ENCODE results near the gene BAIAP2. TPM values are rescaled to one million over a fixed set of nuclear protein-coding genes. Genes with fewer than 3 reads are reported as not detected.

Gene BAIAP2
- total and polyA plus RNA-seq, 2 donors (not counting 1 experiment from before 2014, with no cell fraction given), result 1.3 to 12.0 TPM

DNA sequence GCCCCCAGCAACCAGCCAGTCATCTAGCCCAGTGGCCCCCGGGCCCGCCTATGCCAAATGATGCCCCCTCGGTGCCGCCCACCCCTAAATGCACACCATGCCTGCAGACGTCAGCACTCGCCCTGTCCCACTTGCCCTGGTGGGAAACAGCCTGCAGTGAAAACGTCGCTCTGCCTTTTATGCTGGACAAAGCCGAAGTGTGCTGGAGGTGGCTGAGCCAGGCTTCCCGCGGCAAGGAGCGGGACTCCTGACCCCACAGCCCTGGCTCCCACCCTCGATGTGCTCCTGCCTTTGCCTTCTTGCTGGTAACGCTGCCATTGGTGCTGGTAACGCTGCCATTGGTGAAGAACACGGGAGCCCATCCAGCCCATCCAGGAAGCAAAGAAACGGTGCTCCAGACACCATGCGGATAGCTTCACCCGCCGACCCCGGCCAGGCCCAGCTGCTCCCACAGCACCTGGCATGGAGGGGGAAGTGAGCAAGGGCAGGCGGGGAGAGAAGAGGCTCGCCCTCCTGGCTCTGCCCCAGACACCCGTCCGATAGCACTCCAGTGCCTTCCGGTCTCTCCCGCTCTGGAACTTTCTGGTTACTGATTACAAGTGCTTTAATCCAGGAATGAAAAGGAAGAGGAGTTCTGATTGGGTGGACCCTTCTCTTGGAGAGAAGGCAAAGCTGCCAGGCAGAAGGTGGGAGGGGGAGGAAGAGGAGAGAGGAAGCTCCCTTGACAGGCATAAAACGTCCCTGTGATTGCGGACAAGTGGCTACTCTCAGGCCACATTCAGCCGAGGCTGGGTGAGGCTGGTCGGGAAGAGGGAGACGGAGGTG lies 4.0 kb upstream of the BAIAP2 start:
- Mint-ChIP-seq H3K4me3 (no peak overlapping the region), H3K27ac (no peak overlapping the region), H3K27me3 (peaks cover 48% of the 10 kb centered on the region), H3K4me1 (peaks cover 12% of the 10 kb centered on the region), H3K9me3 (ENCODE audit: insufficient read depth) (no peaks in the 10 kb centered on the region)
- WGBS (ENCODE audit: insufficient coverage), result 77% methylated on average over 32 of the region's 32 CpGs
- Histone ChIP-seq H3K4me2 (replicated peaks; ENCODE audit: low read depth, low read length, poor library complexity, severe bottlenecking) (no peak overlapping the region), H3K9me3 (ENCODE audit: control extremely low read depth in 1 of 3, control insufficient read depth in 2 of 3, insufficient read depth in 1 of 3, low read length in 2 of 3) (peaks cover 0 to 32% (median 3%) of the 10 kb centered on the region in 3 donors), H2AFZ (ENCODE audit: insufficient read depth, low read depth, low read length, poor library complexity, severe bottlenecking) (no peak overlapping the region), H3K9ac (ENCODE audit: low read length) (no peak overlapping the region), H3K27me3 (replicated peaks in 1 of 4; ENCODE audit: control extremely low read depth in 1 of 4, control insufficient read depth in 3 of 4, insufficient read depth in 4 of 4, low read length in 3 of 4) (peaks cover 0 to 52% (median 9%) of the 10 kb centered on the region in 4 experiments), H3K36me3 (replicated peaks in 1 of 2; ENCODE audit: control extremely low read depth in 1 of 2, control insufficient read depth in 1 of 2, extremely low read depth in 1 of 2, insufficient read depth in 2 of 2, low read length in 1 of 2) (no peaks in the 10 kb centered on the region), H3K4me1 (ENCODE audit: control insufficient read depth in 2 of 2, insufficient read depth in 2 of 2, low read length in 2 of 2) (peaks cover 12 to 14% of the 10 kb centered on the region in 2 donors), H3K79me2 (ENCODE audit: control insufficient read depth, insufficient read depth, low read length) (no peaks in the 10 kb centered on the region), H3K27ac (ENCODE audit: low read length in 2 of 2) (no peak overlapping the region), H3K4me3 (ENCODE audit: control extremely low read depth in 1 of 5, extremely low read depth in 1 of 5, insufficient read depth in 1 of 5, low read depth in 2 of 5, low read length in 4 of 5) (no peak overlapping the region), H4K20me1 (ENCODE audit: control insufficient read depth, insufficient read depth, low read length, poor library complexity, severe bottlenecking) (no peaks in the 10 kb centered on the region)
- POLR2A ChIA-PET, result no interaction called here
- intact Hi-C loops (cut with micrococcal nuclease), result loop anchor here (5.0 kb wide), 1 partner anchor 39 kb away; the partner anchor contains the start of gene CHMP6
- DNase-seq (no peak), ATAC-seq (ENCODE audit: low read depth) (no peak)
- CTCF ChIA-PET, result no interaction called here
- no peak for TF ChIP-seq EZH2 (IDR thresholded peaks at IDR 0.05; ENCODE audit: borderline replicate concordance, insufficient read depth, low read depth, low read length, poor library complexity, severe bottlenecking)
- TF ChIP-seq, protein P1, sequence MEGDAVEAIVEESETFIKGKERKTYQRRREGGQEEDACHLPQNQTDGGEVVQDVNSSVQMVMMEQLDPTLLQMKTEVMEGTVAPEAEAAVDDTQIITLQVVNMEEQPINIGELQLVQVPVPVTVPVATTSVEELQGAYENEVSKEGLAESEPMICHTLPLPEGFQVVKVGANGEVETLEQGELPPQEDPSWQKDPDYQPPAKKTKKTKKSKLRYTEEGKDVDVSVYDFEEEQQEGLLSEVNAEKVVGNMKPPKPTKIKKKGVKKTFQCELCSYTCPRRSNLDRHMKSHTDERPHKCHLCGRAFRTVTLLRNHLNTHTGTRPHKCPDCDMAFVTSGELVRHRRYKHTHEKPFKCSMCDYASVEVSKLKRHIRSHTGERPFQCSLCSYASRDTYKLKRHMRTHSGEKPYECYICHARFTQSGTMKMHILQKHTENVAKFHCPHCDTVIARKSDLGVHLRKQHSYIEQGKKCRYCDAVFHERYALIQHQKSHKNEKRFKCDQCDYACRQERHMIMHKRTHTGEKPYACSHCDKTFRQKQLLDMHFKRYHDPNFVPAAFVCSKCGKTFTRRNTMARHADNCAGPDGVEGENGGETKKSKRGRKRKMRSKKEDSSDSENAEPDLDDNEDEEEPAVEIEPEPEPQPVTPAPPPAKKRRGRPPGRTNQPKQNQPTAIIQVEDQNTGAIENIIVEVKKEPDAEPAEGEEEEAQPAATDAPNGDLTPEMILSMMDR (IDR thresholded peaks at IDR 0.05), result no peak
